ENCODE results near the gene COL27A1.

The COL27A1 gene

GRCh38 chr9:114312513-114312875 lies 157.2 kb downstream of the COL27A1 start:
- peaks cover 2% of the 10 kb centered on the region for H3K27me3 ChIP-seq (replicated peaks; ENCODE audit: control insufficient read depth, insufficient read depth, low read length, poor library complexity, severe bottlenecking)
- no peak for DNase-seq
- H3K4me1 ChIP-seq (ENCODE audit: control insufficient read depth, insufficient read depth, low read length, poor library complexity, severe bottlenecking), result no peaks in the 10 kb centered on the region
- H3K27ac ChIP-seq (ENCODE audit: insufficient read depth, low read length, poor library complexity, severe bottlenecking), result no peak overlapping the region
- no peak overlapping the region for H3K4me3 ChIP-seq (ENCODE audit: insufficient read depth, low read depth, low read length, poor library complexity, severe bottlenecking)
- H3K36me3 ChIP-seq (ENCODE audit: control insufficient read depth, insufficient read depth, low read length), result no peaks in the 10 kb centered on the region
- H3K9me3 ChIP-seq (ENCODE audit: control insufficient read depth, low read length), result no peaks in the 10 kb centered on the region

GRCh38 chr9:114313186-114313585 lies 157.8 kb downstream of the COL27A1 start:
- Histone ChIP-seq H3K9me3 (ENCODE audit: control insufficient read depth, low read length) (no peaks in the 10 kb centered on the region), H3K4me3 (ENCODE audit: insufficient read depth, low read depth, low read length, poor library complexity, severe bottlenecking) (no peak overlapping the region), H3K4me1 (ENCODE audit: control insufficient read depth, insufficient read depth, low read length, poor library complexity, severe bottlenecking) (no peaks in the 10 kb centered on the region), H3K27ac (ENCODE audit: insufficient read depth, low read length, poor library complexity, severe bottlenecking) (no peak overlapping the region), H3K36me3 (ENCODE audit: control insufficient read depth, insufficient read depth, low read length) (no peaks in the 10 kb centered on the region), H3K27me3 (replicated peaks; ENCODE audit: control insufficient read depth, insufficient read depth, low read length, poor library complexity, severe bottlenecking) (peaks cover 2% of the 10 kb centered on the region)
- DNase-seq, result no peak

GRCh38 chr9:114314256-114314867 lies 159.0 kb downstream of the COL27A1 start:
- H3K27ac ChIP-seq (ENCODE audit: insufficient read depth, low read length, poor library complexity, severe bottlenecking), result no peak overlapping the region
- H3K36me3 ChIP-seq (ENCODE audit: control insufficient read depth, insufficient read depth, low read length), result no peaks in the 10 kb centered on the region
- no peak overlapping the region for H3K4me3 ChIP-seq (ENCODE audit: insufficient read depth, low read depth, low read length, poor library complexity, severe bottlenecking)
- H3K4me1 ChIP-seq (ENCODE audit: control insufficient read depth, insufficient read depth, low read length, poor library complexity, severe bottlenecking), result no peaks in the 10 kb centered on the region
- H3K27me3 ChIP-seq (replicated peaks; ENCODE audit: control insufficient read depth, insufficient read depth, low read length, poor library complexity, severe bottlenecking), result peaks cover 2% of the 10 kb centered on the region
- H3K9me3 ChIP-seq (ENCODE audit: control insufficient read depth, low read length), result no peaks in the 10 kb centered on the region
- no peak for DNase-seq

- Histone ChIP-seq H3K27me3 (replicated peaks; ENCODE audit: control insufficient read depth, insufficient read depth, low read length, poor library complexity, severe bottlenecking) (peaks cover 2% of the 10 kb centered on the region), H3K4me1 (ENCODE audit: control insufficient read depth, insufficient read depth, low read length, poor library complexity, severe bottlenecking) (no peaks in the 10 kb centered on the region), H3K36me3 (ENCODE audit: control insufficient read depth, insufficient read depth, low read length) (no peaks in the 10 kb centered on the region), H3K9me3 (ENCODE audit: control insufficient read depth, low read length) (no peaks in the 10 kb centered on the region), H3K27ac (ENCODE audit: insufficient read depth, low read length, poor library complexity, severe bottlenecking) (no peak overlapping the region), H3K4me3 (ENCODE audit: insufficient read depth, low read depth, low read length, poor library complexity, severe bottlenecking) (no peak overlapping the region)
- DNase-seq, result no peak
Measured at GRCh38 chr9:114314881-114315722, 159.8 kb downstream of the COL27A1 start.

GRCh38 chr9:114315723-114316363 lies 160.5 kb downstream of the COL27A1 start:
- Histone ChIP-seq H3K4me1 (ENCODE audit: control insufficient read depth, insufficient read depth, low read length, poor library complexity, severe bottlenecking) (no peaks in the 10 kb centered on the region), H3K27ac (ENCODE audit: insufficient read depth, low read length, poor library complexity, severe bottlenecking) (no peak overlapping the region), H3K9me3 (ENCODE audit: control insufficient read depth, low read length) (no peaks in the 10 kb centered on the region), H3K4me3 (ENCODE audit: insufficient read depth, low read depth, low read length, poor library complexity, severe bottlenecking) (no peak overlapping the region), H3K27me3 (replicated peaks; ENCODE audit: control insufficient read depth, insufficient read depth, low read length, poor library complexity, severe bottlenecking) (peaks cover 2% of the 10 kb centered on the region), H3K36me3 (ENCODE audit: control insufficient read depth, insufficient read depth, low read length) (no peaks in the 10 kb centered on the region)
- no peak for DNase-seq

- no peak for DNase-seq
- H3K36me3 ChIP-seq (ENCODE audit: control insufficient read depth, insufficient read depth, low read length), result no peaks in the 10 kb centered on the region
- peaks cover 5% of the 10 kb centered on the region for H3K27me3 ChIP-seq (replicated peaks; ENCODE audit: control insufficient read depth, insufficient read depth, low read length, poor library complexity, severe bottlenecking)
- no peaks in the 10 kb centered on the region for H3K9me3 ChIP-seq (ENCODE audit: control insufficient read depth, low read length)
- no peak overlapping the region for H3K4me3 ChIP-seq (ENCODE audit: insufficient read depth, low read depth, low read length, poor library complexity, severe bottlenecking)
- H3K27ac ChIP-seq (ENCODE audit: insufficient read depth, low read length, poor library complexity, severe bottlenecking), result no peak overlapping the region
- no peaks in the 10 kb centered on the region for H3K4me1 ChIP-seq (ENCODE audit: control insufficient read depth, insufficient read depth, low read length, poor library complexity, severe bottlenecking)
Measured at GRCh38 chr9:114316605-114317230, 161.4 kb downstream of the COL27A1 start.

GRCh38 chr9:114317665-114318357 lies 162.5 kb downstream of the COL27A1 start:
- no peak for DNase-seq

GRCh38 chr9:114318416-114318815 lies 163.1 kb downstream of the COL27A1 start:
- no peak for DNase-seq
- H3K4me1 ChIP-seq (ENCODE audit: control insufficient read depth, insufficient read depth, low read length, poor library complexity, severe bottlenecking), result no peaks in the 10 kb centered on the region
- peaks cover 5% of the 10 kb centered on the region for H3K27me3 ChIP-seq (replicated peaks; ENCODE audit: control insufficient read depth, insufficient read depth, low read length, poor library complexity, severe bottlenecking)
- H3K9me3 ChIP-seq (ENCODE audit: control insufficient read depth, low read length), result no peaks in the 10 kb centered on the region
- H3K36me3 ChIP-seq (ENCODE audit: control insufficient read depth, insufficient read depth, low read length), result no peaks in the 10 kb centered on the region
- H3K27ac ChIP-seq (ENCODE audit: insufficient read depth, low read length, poor library complexity, severe bottlenecking), result no peak overlapping the region
- H3K4me3 ChIP-seq (ENCODE audit: insufficient read depth, low read depth, low read length, poor library complexity, severe bottlenecking), result no peak overlapping the region

More at GRCh38 chr9:114317665-114318357, 162.5 kb downstream of the COL27A1 start:
- Histone ChIP-seq H3K27ac (ENCODE audit: insufficient read depth, low read length, poor library complexity, severe bottlenecking) (no peak overlapping the region), H3K4me3 (ENCODE audit: insufficient read depth, low read depth, low read length, poor library complexity, severe bottlenecking) (no peak overlapping the region), H3K27me3 (replicated peaks; ENCODE audit: control insufficient read depth, insufficient read depth, low read length, poor library complexity, severe bottlenecking) (peaks cover 5% of the 10 kb centered on the region), H3K9me3 (ENCODE audit: control insufficient read depth, low read length) (no peaks in the 10 kb centered on the region), H3K4me1 (ENCODE audit: control insufficient read depth, insufficient read depth, low read length, poor library complexity, severe bottlenecking) (no peaks in the 10 kb centered on the region), H3K36me3 (ENCODE audit: control insufficient read depth, insufficient read depth, low read length) (no peaks in the 10 kb centered on the region)

GRCh38 chr9:114319147-114319546 lies 163.8 kb downstream of the COL27A1 start:
- H3K9me3 ChIP-seq (ENCODE audit: control insufficient read depth, low read length), result no peaks in the 10 kb centered on the region
- H3K27ac ChIP-seq (ENCODE audit: insufficient read depth, low read length, poor library complexity, severe bottlenecking), result no peak overlapping the region
- H3K27me3 ChIP-seq (replicated peaks; ENCODE audit: control insufficient read depth, insufficient read depth, low read length, poor library complexity, severe bottlenecking), result peaks cover 5% of the 10 kb centered on the region
- H3K4me3 ChIP-seq (ENCODE audit: insufficient read depth, low read depth, low read length, poor library complexity, severe bottlenecking), result no peak overlapping the region
- no peaks in the 10 kb centered on the region for H3K36me3 ChIP-seq (ENCODE audit: control insufficient read depth, insufficient read depth, low read length)
- H3K4me1 ChIP-seq (ENCODE audit: control insufficient read depth, insufficient read depth, low read length, poor library complexity, severe bottlenecking), result no peaks in the 10 kb centered on the region
- no peak for DNase-seq

All from effector memory CD4-positive, alpha-beta T cell (primary cell).